SK-N-MC (cell line): Measurements from ENCODE around the gene LMNA.

Experiments
- EZH2 ChIP-seq: fragments of 200-600 bp; sonication (generic); IDR thresholded peaks from one replicate; pipeline ENCODE4 v1.6.1; 2017; ENCODE audit warnings: antibody characterized with exemption
- POLR2AphosphoS5 ChIP-seq: IDR thresholded peaks from 2 replicates; pipeline ENCODE4 v1.6.1; 2012; ENCODE audit warnings: mild to moderate bottlenecking, low read depth, low read length, borderline replicate concordance

DNA sequence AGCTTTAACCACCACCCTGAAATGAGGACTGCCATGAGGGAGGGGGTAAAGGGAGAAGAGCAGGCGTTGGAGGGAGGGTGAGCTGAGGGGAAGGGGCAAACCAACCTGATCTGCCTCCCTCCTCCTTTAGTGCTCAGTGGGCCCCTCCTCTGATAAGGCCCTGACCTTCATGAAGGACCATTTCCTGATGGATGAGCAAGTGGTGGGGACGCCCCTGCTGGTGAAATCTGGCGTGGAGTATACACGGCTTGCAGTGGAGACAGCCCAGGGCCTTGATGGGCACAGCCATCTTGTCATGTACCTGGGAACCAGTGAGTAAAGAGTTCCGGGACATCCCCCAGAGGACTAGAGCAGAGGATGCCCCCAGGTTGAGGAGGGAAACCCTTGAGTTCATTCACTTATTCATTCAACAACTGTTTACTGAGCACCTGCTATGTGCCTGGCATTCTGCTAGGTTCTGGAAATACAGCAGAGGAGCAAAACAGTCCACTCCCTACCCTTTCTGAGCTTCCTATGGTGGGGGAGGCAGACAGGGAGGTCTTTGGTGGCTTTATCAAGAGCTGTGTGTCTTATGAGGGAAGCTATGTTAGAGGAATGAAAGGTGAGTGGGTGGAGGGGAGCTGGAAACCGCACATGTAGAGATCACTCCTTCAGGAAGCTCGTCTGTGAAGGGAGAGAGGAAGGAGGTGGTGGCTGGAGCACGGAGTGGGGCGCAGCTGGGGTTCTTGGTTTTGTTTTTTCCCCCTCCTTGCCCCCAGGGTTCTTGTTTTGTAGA is 58.4 kb downstream of the LMNA start:
- TF ChIP-seq EZH2 (no peak), POLR2AphosphoS5 (no peak)
